Pancreas (tissue), 10 donors: ENCODE results near the gene MAD1L1. TPM values are rescaled to one million over a fixed set of nuclear protein-coding genes. Genes with fewer than 3 reads are reported as not detected.
A peak's percentile ranks its signal among the peaks of the same experiment; 100 is the strongest.

Source experiments
- ATAC-seq, 4 donors: fragments of 200-7000 bp; cut with Tn5 transposase; one replicate each; pipeline versions ENCODE4 v1.8.0 to v1.9.1; 2020; ENCODE audit warnings: mild to moderate bottlenecking in 4 of 4, moderate library complexity in 4 of 4
- DNase-seq, 6 donors: peaks; one replicate each; pipeline ENCODE4 v3.0.0-alpha.2; 2020
- FAIRE-seq: peaks from 2 replicates; lab custom pipeline; 2012; peaks lifted over from hg19 to GRCh38; lab: Jason Lieb, UNC
- H3K27ac ChIP-seq, 4 donors: fragments of 200-600 bp; sonication (generic); 1 replicate in 3 of 4; 2 replicates in 1 of 4; pipeline versions ENCODE4 v1.5.0 to v1.8.0; 2020
- H3K27me3 ChIP-seq, 4 donors: fragments of 200-600 bp; one replicate each; pipeline ENCODE4 v1.8.0; 2021
- H3K36me3 ChIP-seq, 3 donors: fragments of 200-600 bp; sonication (generic) in 1 of 3; one replicate each; pipeline versions ENCODE4 v1.5.0 to v1.8.0; 2020 to 2021
- H3K4me1 ChIP-seq, 3 donors: fragments of 200-600 bp; one replicate each; pipeline ENCODE4 v1.8.0; 2021
- H3K4me3 ChIP-seq, 4 donors: fragments of 200-600 bp; sonication (generic) in 2 of 4; one replicate each; pipeline versions ENCODE4 v1.5.0 to v1.8.0; 2020 to 2021
- H3K9me3 ChIP-seq, 4 donors: fragments of 200-600 bp; one replicate each; pipeline ENCODE4 v1.8.0; 2021
- CTCF ChIP-seq, 4 donors: fragments of 200-600 bp; sonication (generic) in 3 of 4; IDR thresholded peaks; one replicate each; pipeline versions ENCODE4 v1.5.0 to v1.8.0; 2021; ENCODE audit warnings: antibody characterized with exemption in 4 of 4
- WGBS, 2 donors: extraction: QIAGEN DNeasy Blood & Tissue Kit; methylation state at CpG; one replicate each; pipeline ENCODE4 v1.1.7; 2013; 5-methylcytosine and 5-hydroxymethylcytosine counted together
- intact Hi-C, 3 donors: fragments of 100-400 bp; cut with DNase I; formaldehyde crosslinking; loops; one replicate each; pipeline versions ENCODE4 v1.11.1 to v1.14.2; 2022
- polyA plus RNA-seq, 2 donors: library from polyadenylated mRNA; stranded (reverse); fragments of 200-250 nt; gene quantifications; one replicate each; pipeline ENCODE4 v1.2.3, GENCODE V29; 2013
- total RNA-seq, 6 donors: library from RNA; stranded (reverse); fragmentation: NEBNext Ultra II Directional in 4 of 6; extraction: Animal tissue kit (Norgen Biotek cat#: 25700) in 4 of 6; gene quantifications; one replicate each; pipeline versions ENCODE4 v1.2.1 to v1.2.4, GENCODE V29; 2021 to 2023
- donor health status: healthy with polysubstance abuse.
- donor health status: DM: no; HTN: no; CAD: no; lungs with moderate emphysema.
- donor health status: DM: no; HTN: no; CAD: no.
- donor health status: control.
- donor health status: control.
- donor health status: Bipolar disorder and iron deficiency.
- donor health status: DM: yes; HTN: yes; CAD: no.
- donor health status: DM: no; HTN: no; CAD: no.
- donor health status: DM: no; HTN: no; CAD: no.
- donor health status: DM: yes; HTN: yes; CAD: no.

The MAD1L1 gene
- total and polyA plus RNA-seq, 8 donors = 9.8 to 28.2 (median 11.9) TPM

GRCh38 chr7:2015251-2015871, 217.4 kb downstream of the MAD1L1 start:
- no peak overlapping the region for H3K4me3 ChIP-seq
- H3K27ac ChIP-seq = no peak overlapping the region
- no peaks in the 10 kb centered on the region for H3K27me3 ChIP-seq
- no peaks in the 10 kb centered on the region for H3K4me1 ChIP-seq
- 90 to 95% methylated on average over 16 to 18 of the region's 18 CpGs for WGBS, 2 donors
- H3K36me3 ChIP-seq = no peaks in the 10 kb centered on the region
- no peak for TF ChIP-seq CTCF (IDR thresholded peaks at IDR 0.05)
- H3K9me3 ChIP-seq = no peaks in the 10 kb centered on the region
- DNase-seq = peak in 3 of 6 donors; percentile 10 to 56 (median 46)
- intact Hi-C loops = no loop called here
- no peak for FAIRE-seq
- no peak for ATAC-seq

- intact Hi-C loops = no loop called here
- ATAC-seq (no peak), FAIRE-seq (no peak), DNase-seq (peak in 3 of 6 donors; percentile 27 to 62 (median 53))
- Histone ChIP-seq H3K4me1 (no peaks in the 10 kb centered on the region), H3K36me3 (no peaks in the 10 kb centered on the region), H3K4me3 (no peak overlapping the region), H3K9me3 (no peaks in the 10 kb centered on the region), H3K27me3 (no peaks in the 10 kb centered on the region), H3K27ac (no peak overlapping the region)
- WGBS, 2 donors = 95 to 97% methylated on average over 45 to 47 of the region's 47 CpGs
- TF ChIP-seq CTCF (IDR thresholded peaks at IDR 0.05) = no peak
Measured at GRCh38 chr7:2014391-2015241, 218.1 kb downstream of the MAD1L1 start.

DNA sequence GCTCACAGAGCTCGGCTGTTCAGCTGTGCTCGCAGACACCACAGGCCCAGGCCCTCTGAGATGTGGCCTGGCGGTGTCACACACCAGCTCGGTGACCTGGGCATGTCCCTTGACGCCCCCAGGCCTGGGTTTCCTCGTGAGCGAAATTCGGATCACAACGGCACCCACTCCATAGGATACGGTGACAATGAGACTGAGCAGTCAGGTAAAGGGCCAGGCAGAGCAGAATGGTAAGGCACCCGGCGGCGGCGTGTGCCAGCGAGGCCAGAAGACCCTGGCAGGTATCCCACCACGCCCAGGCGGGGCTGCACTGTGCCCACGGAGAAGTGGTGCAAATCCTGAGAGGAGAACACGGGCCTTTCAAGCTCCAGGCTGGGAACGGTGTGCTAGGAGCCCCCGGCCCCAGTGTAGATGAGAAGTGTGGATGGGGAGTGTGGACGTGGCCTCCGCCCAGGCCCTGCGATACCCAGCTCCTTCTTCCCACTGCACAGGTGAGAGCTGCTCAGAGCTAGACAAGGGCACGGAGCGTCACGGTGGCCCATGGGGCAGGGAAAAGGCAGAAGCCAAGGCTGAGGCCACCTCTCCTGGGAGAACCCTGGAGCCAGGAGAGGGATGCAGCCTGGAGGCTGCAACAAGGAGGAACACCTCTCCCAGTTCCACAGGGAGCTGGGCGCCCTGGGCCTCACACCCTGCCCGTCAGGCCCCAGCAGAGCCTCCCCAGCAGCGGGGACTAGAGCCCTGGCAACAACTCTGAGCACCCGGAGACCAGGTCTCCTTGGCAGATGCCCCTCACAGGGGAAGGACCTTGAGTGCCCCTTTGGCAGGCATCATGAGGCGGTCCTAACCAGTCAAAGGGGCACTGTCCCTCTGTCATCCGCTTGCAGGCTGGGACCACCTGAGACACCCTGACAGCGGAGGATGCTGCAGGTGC, 219.1 kb downstream of the MAD1L1 start:
- Histone ChIP-seq H3K27me3 (no peaks in the 10 kb centered on the region), H3K4me3 (no peak overlapping the region), H3K9me3 (no peaks in the 10 kb centered on the region), H3K36me3 (no peaks in the 10 kb centered on the region), H3K27ac (no peak overlapping the region), H3K4me1 (no peaks in the 10 kb centered on the region)
- DNase-seq (peak in 3 of 6 donors; percentile 17 to 55 (median 44)), FAIRE-seq (no peak), ATAC-seq (no peak)
- WGBS, 2 donors = 94 to 96% methylated on average over 34 of the region's 34 CpGs
- no peak for TF ChIP-seq CTCF (IDR thresholded peaks at IDR 0.05)
- intact Hi-C loops = no loop called here

GRCh38 chr7:2012981-2013380, 219.8 kb downstream of the MAD1L1 start:
- TF ChIP-seq CTCF (IDR thresholded peaks at IDR 0.05) = no peak
- H3K36me3 ChIP-seq = no peaks in the 10 kb centered on the region
- DNase-seq (peak in 2 of 6 donors; percentile 34 to 57), ATAC-seq (no peak), FAIRE-seq (no peak)
- no peaks in the 10 kb centered on the region for H3K4me1 ChIP-seq
- H3K27me3 ChIP-seq = no peaks in the 10 kb centered on the region
- WGBS, 2 donors = 69 to 78% methylated on average over 8 of the region's 8 CpGs
- no peak overlapping the region for H3K27ac ChIP-seq
- H3K9me3 ChIP-seq = no peaks in the 10 kb centered on the region
- intact Hi-C loops = no loop called here
- H3K4me3 ChIP-seq = no peak overlapping the region
